ENCODE data around the gene ZNF491.
"Not testable (repeated sequence)": the region's sequence is repeated elsewhere in the genome, so short reads cannot be mapped to it uniquely, and the experiment has no call there.

Gene ZNF491

GRCh38 chr19:11806354-11807098, 8.2 kb downstream of the ZNF491 start:
- DNase-seq (ENCODE audit: low spot score): no peak

- no peak for DNase-seq (ENCODE audit: low spot score)
These were observed 8.7 kb downstream of the ZNF491 start for GRCh38 chr19:11807099-11807380.

GRCh38 chr19:11813703-11814028, 15.3 kb downstream of the ZNF491 start:
- DNase-seq (ENCODE audit: low spot score): no peak

GRCh38 chr19:11814029-11814699, 15.8 kb downstream of the ZNF491 start, which contains the start of gene ZNF440:
Gene ZNF440, plus strand, starts transcription at chr19:11814273. Its CDS starts 175 bp downstream, at chr19:11814448.
- peak; percentile 93 for DNase-seq (ENCODE audit: low spot score)

- no peak for DNase-seq (ENCODE audit: low spot score)
These were observed 16.3 kb downstream of the ZNF491 start for GRCh38 chr19:11814700-11815035.

GRCh38 chr19:11821474-11822109, 23.3 kb downstream of the ZNF491 start:
- DNase-seq (ENCODE audit: low spot score): no peak

GRCh38 chr19:11828957-11829876, 30.9 kb downstream of the ZNF491 start:
- not testable (repeated sequence) for DNase-seq (ENCODE audit: low spot score)

- DNase-seq (ENCODE audit: low spot score): no peak
These were observed 34.1 kb downstream of the ZNF491 start for GRCh38 chr19:11832253-11832912.

- no peak for DNase-seq (ENCODE audit: low spot score)
These were observed 35.2 kb downstream of the ZNF491 start for GRCh38 chr19:11833541-11833940.

- DNase-seq (ENCODE audit: low spot score): not testable (repeated sequence)
These were observed 37.3 kb downstream of the ZNF491 start for GRCh38 chr19:11835626-11836066.

- DNase-seq (ENCODE audit: low spot score): no peak
These were observed 45.4 kb downstream of the ZNF491 start for GRCh38 chr19:11843722-11844121.

- DNase-seq (ENCODE audit: low spot score): not testable (repeated sequence)
These were observed 49.3 kb downstream of the ZNF491 start for GRCh38 chr19:11847615-11848014.

- DNase-seq (ENCODE audit: low spot score): no peak
These were observed 49.9 kb downstream of the ZNF491 start for GRCh38 chr19:11848200-11848593.

- peak; percentile 62 for DNase-seq (ENCODE audit: low spot score)
These were observed 50.5 kb downstream of the ZNF491 start, which contains the start of gene ZNF439 for GRCh38 chr19:11848594-11849469. Gene ZNF439, plus strand, starts transcription at chr19:11848726. Its CDS starts 142 bp downstream, at chr19:11848868.

GRCh38 chr19:11850289-11850688, 52.0 kb downstream of the ZNF491 start:
- DNase-seq (ENCODE audit: low spot score): not testable (repeated sequence)

GRCh38 chr19:11853358-11853757, 55.0 kb downstream of the ZNF491 start:
- DNase-seq (ENCODE audit: low spot score): no peak

- no peak for DNase-seq (ENCODE audit: low spot score)
These were observed 58.4 kb downstream of the ZNF491 start for GRCh38 chr19:11856596-11857250.

All from HuH-7.5 (cell line).